Activated CD4-positive, alpha-beta T cell treated with anti-CD3 and anti-CD28 coated beads, Interleukin-2, Interleukin-4, amounts not matched to agents 100 ng/mL and 50 ng/mL, durations not matched to agents 16 hours and 8 hours (primary cell): ENCODE measurements around the gene UGT1A5.

ENCODE experiments used
- DNase-seq: peaks from one replicate; pipeline ENCODE4 v3.0.0-alpha.2; 2020; ENCODE audit warnings: low spot score

Gene UGT1A5

GRCh38 chr2:233712611-233713261 lies at the start of gene UGT1A5:
Gene UGT1A5, plus strand, starts transcription at chr2:233712907. Its CDS starts 85 bp downstream, at chr2:233712992.
- no peak for DNase-seq

- DNase-seq, result no peak
Observed at GRCh38 chr2:233663911-233664310, 48.8 kb upstream of the UGT1A5 start.

GRCh38 chr2:233668605-233669260 lies 44.0 kb upstream of the UGT1A5 start:
- DNase-seq, result no peak

GRCh38 chr2:233671290-233672161 lies 41.2 kb upstream of the UGT1A5 start, which contains the start of gene UGT1A9:
Gene UGT1A9, plus strand, starts transcription at chr2:233671898. Its CDS starts 37 bp downstream, at chr2:233671935.
- DNase-seq, result no peak

GRCh38 chr2:233672886-233673285 lies 39.8 kb upstream of the UGT1A5 start:
- no peak for DNase-seq

GRCh38 chr2:233673896-233674295 lies 38.8 kb upstream of the UGT1A5 start:
- no peak for DNase-seq

- no peak for DNase-seq
Observed at GRCh38 chr2:233674314-233674713, 38.4 kb upstream of the UGT1A5 start.

GRCh38 chr2:233674995-233675394 lies 37.7 kb upstream of the UGT1A5 start:
- no peak for DNase-seq

- no peak for DNase-seq
Observed at GRCh38 chr2:233676046-233676445, 36.7 kb upstream of the UGT1A5 start.

- DNase-seq, result no peak
Observed at GRCh38 chr2:233679196-233679595, 33.5 kb upstream of the UGT1A5 start.

- no peak for DNase-seq
Observed at GRCh38 chr2:233680361-233681045, 32.2 kb upstream of the UGT1A5 start.

- no peak for DNase-seq
Observed at GRCh38 chr2:233681521-233682099, 31.1 kb upstream of the UGT1A5 start, which contains the start of gene UGT1A7. Gene UGT1A7, plus strand, starts transcription at chr2:233681901. Its CDS starts 37 bp downstream, at chr2:233681938.

- DNase-seq, result no peak
Observed at GRCh38 chr2:233684640-233685039, 28.1 kb upstream of the UGT1A5 start.

- DNase-seq, result no peak
Observed at GRCh38 chr2:233686928-233687327, 25.8 kb upstream of the UGT1A5 start.

- DNase-seq, result no peak
Observed at GRCh38 chr2:233688341-233688740, 24.4 kb upstream of the UGT1A5 start.

- no peak for DNase-seq
Observed at GRCh38 chr2:233689031-233689430, 23.7 kb upstream of the UGT1A5 start.

GRCh38 chr2:233689501-233689900 lies 23.2 kb upstream of the UGT1A5 start:
- no peak for DNase-seq

- no peak for DNase-seq
Observed at GRCh38 chr2:233690444-233690843, 22.3 kb upstream of the UGT1A5 start.

GRCh38 chr2:233691443-233692433 lies 21.0 kb upstream of the UGT1A5 start:
- DNase-seq, result no peak

- DNase-seq, result no peak
Observed at GRCh38 chr2:233692648-233693047, 20.1 kb upstream of the UGT1A5 start, which contains the start of gene UGT1A6. Gene UGT1A6, plus strand, starts transcription at chr2:233692890. Its CDS starts 115 bp downstream, at chr2:233693005.
